Immature natural killer cell (primary cell): ENCODE results near the gene CPNE5. TPM values are rescaled to one million over a fixed set of nuclear protein-coding genes. Genes with fewer than 3 reads are reported as not detected.
A peak's percentile ranks its signal among the peaks of the same experiment; 100 is the strongest.
"Not testable (repeated sequence)": the region's sequence is repeated elsewhere in the genome, so short reads cannot be mapped to it uniquely, and the experiment has no call there.

Source experiments
- DNase-seq, 3 donors: peaks; one replicate each; pipeline ENCODE4 v3.0.0; 2022; ENCODE audit warnings: mixed read lengths in 1 of 3
- H3K27ac Mint-ChIP-seq, 6 donors: one replicate each; pipeline ENCODE4 v1.8.0; 2020; ENCODE audit warnings: mixed read lengths in 6 of 6, mild to moderate bottlenecking in 5 of 6, inconsistent platforms in 4 of 6, moderate library complexity in 3 of 6
- H3K27me3 Mint-ChIP-seq, 3 donors: one replicate each; pipeline ENCODE4 v1.8.0; 2020 to 2021; ENCODE audit warnings: low read depth in 3 of 3, mild to moderate bottlenecking in 3 of 3, mixed read lengths in 3 of 3, moderate library complexity in 3 of 3, inconsistent platforms in 1 of 3
- H3K36me3 Mint-ChIP-seq, 3 donors: one replicate each; pipeline ENCODE4 v1.8.0; 2020; ENCODE audit warnings: mixed read lengths in 3 of 3, inconsistent platforms in 2 of 3, mild to moderate bottlenecking in 2 of 3
- H3K4me1 Mint-ChIP-seq, 2 donors: one replicate each; pipeline ENCODE4 v1.8.0; 2020; ENCODE audit warnings: inconsistent platforms in 2 of 2, mild to moderate bottlenecking in 2 of 2, mixed read lengths in 2 of 2, moderate library complexity in 1 of 2
- H3K4me3 Mint-ChIP-seq, 5 donors: one replicate each; pipeline ENCODE4 v1.8.0; 2020; ENCODE audit warnings: mild to moderate bottlenecking in 5 of 5, mixed read lengths in 5 of 5, inconsistent platforms in 3 of 5, moderate library complexity in 3 of 5
- H3K9me3 Mint-ChIP-seq, 6 donors: one replicate each; pipeline ENCODE4 v1.8.0; 2020; ENCODE audit warnings: mild to moderate bottlenecking in 6 of 6, mixed read lengths in 6 of 6, inconsistent platforms in 4 of 6, moderate library complexity in 3 of 6
- polyA plus RNA-seq, 3 donors: library from polyadenylated mRNA; unstranded; fragments of 300-500 nt; fragmentation: Illumina TruSeq; gene quantifications; one replicate each; pipeline ENCODE4 v1.2.3, GENCODE V29; 2021

Gene CPNE5
- polyA plus RNA-seq, 3 donors from 2014 or later: 0.29 to 0.52 (median 0.49) TPM

DNA sequence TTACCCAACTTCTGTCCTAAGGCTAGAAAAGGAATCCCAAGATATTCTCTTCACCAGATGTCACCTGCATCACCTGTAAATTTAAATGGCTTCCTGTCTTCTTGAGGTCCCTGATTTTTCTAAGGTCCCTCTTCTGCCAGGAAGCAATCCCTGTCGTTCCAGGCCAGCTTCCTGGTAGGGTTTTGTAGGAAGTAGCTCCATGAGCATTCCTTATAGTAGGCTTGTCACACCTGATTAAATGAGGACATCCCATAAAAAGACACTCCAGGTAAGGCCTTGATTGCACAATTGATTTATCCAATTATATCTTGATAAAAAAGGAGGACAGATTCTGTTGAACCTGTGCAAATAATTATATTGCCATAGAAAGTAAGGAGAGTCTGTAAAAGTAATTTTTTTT lies 132.9 kb downstream of the CPNE5 start:
- no peak for DNase-seq
- H3K27me3 Mint-ChIP-seq: peaks cover 0 to 3% (median 0%) of the 10 kb centered on the region in 3 donors
- no peaks in the 10 kb centered on the region for H3K9me3 Mint-ChIP-seq
- no peak overlapping the region for H3K4me3 Mint-ChIP-seq
- H3K4me1 Mint-ChIP-seq: no peaks in the 10 kb centered on the region
- no peak overlapping the region for H3K27ac Mint-ChIP-seq
- no peaks in the 10 kb centered on the region for H3K36me3 Mint-ChIP-seq

DNA sequence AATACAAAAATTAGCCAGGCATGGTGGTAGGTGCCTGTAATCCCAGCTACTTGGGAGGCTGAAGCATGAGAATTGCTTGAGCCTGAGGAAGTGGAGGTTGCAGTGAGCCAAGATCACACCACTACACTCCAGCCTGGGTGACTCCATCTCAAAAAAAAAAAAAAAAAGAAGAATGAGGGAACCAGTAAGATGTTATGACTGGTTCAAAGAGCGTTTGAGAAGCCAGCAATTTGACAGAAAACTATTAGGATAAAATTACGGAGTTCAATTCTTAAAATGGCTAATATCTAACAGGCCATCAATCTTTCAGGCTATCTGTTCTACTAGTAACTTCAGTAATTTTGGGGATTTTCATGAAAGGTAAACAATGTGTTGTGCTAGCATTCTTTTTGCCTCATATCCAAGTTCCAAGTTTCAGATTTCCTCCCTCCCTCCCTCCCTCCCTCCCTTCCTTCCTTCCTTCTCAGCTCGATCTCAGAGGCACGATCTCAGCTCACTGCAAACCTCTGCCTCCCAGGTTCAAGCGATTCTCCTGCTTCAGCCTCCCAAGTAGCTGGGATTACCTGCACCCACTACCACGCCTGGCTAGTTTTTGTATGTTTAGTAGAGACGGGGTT lies 134.2 kb downstream of the CPNE5 start:
- H3K4me1 Mint-ChIP-seq, H3K4me3 Mint-ChIP-seq, H3K9me3 Mint-ChIP-seq, H3K36me3 Mint-ChIP-seq, DNase-seq, H3K27ac Mint-ChIP-seq, H3K27me3 Mint-ChIP-seq: not testable (repeated sequence)

DNA sequence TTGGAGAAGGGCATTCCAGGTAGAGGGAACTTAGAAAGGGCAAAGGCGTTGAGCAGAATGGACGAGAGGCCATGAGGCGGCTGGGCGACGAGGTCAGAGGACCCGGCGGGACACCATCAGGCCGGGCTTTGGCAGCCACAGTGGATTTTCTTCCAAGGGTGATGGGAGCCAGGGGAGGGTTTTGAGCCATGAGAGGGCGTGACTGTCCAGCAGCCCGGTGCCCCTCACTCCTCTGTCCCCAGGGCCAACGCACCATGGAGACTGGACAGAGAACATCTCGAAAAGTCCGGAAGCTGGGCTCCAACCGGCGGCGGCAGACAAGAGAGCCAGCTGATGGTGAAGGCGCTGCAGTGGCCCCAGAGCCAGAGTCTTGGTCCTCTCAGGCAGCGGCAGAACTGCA lies 135.3 kb downstream of the CPNE5 start:
- H3K4me3 Mint-ChIP-seq: no peak overlapping the region
- peaks cover 0 to 5% (median 0%) of the 10 kb centered on the region in 3 donors for H3K27me3 Mint-ChIP-seq
- no peaks in the 10 kb centered on the region for H3K36me3 Mint-ChIP-seq
- H3K27ac Mint-ChIP-seq: no peak overlapping the region
- no peak for DNase-seq
- no peaks in the 10 kb centered on the region for H3K9me3 Mint-ChIP-seq
- no peaks in the 10 kb centered on the region for H3K4me1 Mint-ChIP-seq

DNA sequence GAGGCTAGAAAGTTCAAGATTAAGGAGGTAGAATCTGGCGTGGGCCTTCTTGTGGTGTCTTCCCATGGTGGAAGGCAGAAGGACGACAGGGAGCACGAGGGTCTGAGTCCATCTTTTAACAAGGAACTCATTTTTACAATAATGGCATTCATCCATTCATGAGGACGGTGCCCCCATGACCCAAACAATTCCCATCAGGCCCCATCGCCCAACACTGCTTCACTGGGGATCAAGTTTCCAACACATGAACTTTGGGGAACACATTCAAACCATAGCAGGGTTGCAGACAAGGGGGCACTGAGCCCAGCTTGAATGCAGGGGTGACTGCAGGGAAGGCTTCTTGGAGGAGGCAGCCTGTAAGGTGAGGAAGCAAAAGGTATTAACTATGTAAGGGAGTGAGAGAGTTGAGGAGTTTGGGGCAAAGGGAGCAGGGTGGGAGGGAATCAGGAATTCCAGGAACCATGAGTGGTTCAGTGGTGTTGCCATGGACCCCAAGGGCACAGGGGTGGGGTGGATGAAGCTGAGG lies 136.1 kb downstream of the CPNE5 start:
- H3K36me3 Mint-ChIP-seq: peaks cover 0 to 5% (median 0%) of the 10 kb centered on the region in 3 donors
- H3K4me1 Mint-ChIP-seq: no peaks in the 10 kb centered on the region
- no peak for DNase-seq
- no peak overlapping the region for H3K4me3 Mint-ChIP-seq
- peaks cover 0 to 5% (median 0%) of the 10 kb centered on the region in 3 donors for H3K27me3 Mint-ChIP-seq
- no peaks in the 10 kb centered on the region for H3K9me3 Mint-ChIP-seq
- H3K27ac Mint-ChIP-seq: no peak overlapping the region

DNA sequence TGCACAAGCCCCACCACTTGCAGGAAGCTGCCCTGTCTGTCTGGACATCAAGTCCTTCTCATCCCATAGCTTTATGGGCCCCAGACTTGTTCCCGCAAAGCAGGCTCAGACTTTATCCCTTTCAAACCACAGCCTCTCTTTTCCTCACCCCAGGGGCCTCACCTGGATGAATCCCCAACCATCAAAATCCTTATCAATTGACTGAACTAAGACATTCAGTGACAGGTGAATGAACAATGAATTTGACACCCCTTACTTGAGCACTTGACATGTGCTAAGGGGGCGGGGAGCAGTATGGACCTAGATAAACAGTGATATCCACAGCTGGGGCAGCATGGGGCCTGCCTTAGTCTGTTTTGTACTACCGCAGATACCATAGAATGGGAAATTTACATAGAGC lies 136.6 kb downstream of the CPNE5 start:
- H3K27me3 Mint-ChIP-seq: peaks cover 0 to 4% (median 0%) of the 10 kb centered on the region in 3 donors
- H3K27ac Mint-ChIP-seq: no peak overlapping the region
- no peak overlapping the region for H3K4me3 Mint-ChIP-seq
- no peaks in the 10 kb centered on the region for H3K9me3 Mint-ChIP-seq
- no peaks in the 10 kb centered on the region for H3K4me1 Mint-ChIP-seq
- peaks cover 0 to 5% (median 0%) of the 10 kb centered on the region in 3 donors for H3K36me3 Mint-ChIP-seq
- no peak for DNase-seq

DNA sequence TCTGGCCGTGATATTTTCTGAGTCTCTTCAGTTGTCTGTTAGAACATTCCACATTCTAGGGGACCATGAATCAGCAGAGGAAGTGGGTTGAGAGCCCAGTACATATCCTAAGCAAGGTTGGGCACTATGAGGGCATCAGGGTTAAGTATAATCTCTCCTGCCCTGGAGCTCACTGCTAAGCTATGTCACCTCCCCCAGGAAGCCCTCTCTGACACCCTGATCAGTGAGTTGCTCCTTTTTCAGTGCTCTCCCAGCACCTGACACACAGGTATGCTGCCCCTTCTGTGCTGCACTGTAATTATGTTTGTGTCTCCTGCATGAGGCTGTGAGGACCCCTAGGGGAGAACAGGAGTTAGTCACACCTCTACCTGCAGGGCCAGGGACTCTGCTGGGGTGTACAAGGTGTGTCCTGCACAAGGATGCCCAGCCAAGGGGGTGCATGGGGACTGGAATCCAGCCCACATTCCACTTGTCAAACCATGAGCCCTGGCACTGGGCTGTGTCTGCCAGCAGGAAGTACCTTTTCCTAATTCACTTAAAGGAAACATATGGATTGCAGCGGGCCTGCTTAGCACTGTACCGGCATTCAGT lies 137.7 kb downstream of the CPNE5 start:
- Mint-ChIP-seq H3K27ac (no peak overlapping the region), H3K36me3 (peaks cover 0 to 5% (median 0%) of the 10 kb centered on the region in 3 donors), H3K9me3 (no peaks in the 10 kb centered on the region), H3K27me3 (peaks cover 0 to 3% (median 2%) of the 10 kb centered on the region in 3 donors), H3K4me3 (no peak overlapping the region), H3K4me1 (no peaks in the 10 kb centered on the region)
- DNase-seq: no peak

DNA sequence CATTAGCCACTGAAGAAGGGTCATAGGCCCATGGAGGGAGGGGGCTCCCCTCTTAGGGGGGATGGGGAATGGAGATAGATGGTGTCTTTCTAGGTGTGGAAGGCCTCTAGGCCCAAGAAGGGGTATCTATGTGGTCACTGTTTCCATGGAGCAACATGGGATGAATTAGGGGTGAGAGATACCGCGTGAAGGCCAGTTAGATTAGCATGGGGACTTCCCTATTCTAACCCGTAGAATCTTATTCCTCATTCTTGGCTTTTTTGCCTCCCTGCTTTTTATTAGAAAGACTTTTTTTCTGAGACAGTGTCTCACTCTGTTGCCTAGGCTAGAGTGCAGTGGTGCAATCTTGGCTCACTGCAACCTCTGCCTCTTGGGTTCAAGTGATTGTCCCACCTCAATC lies 138.4 kb downstream of the CPNE5 start:
- Mint-ChIP-seq H3K9me3 (no peaks in the 10 kb centered on the region), H3K4me3 (no peak overlapping the region), H3K27ac (peak overlapping the region in 1 of 6 donors; percentile 2), H3K4me1 (no peaks in the 10 kb centered on the region), H3K36me3 (peaks cover 0 to 5% (median 0%) of the 10 kb centered on the region in 3 donors), H3K27me3 (peaks cover 0 to 3% (median 2%) of the 10 kb centered on the region in 3 donors)
- no peak for DNase-seq

DNA sequence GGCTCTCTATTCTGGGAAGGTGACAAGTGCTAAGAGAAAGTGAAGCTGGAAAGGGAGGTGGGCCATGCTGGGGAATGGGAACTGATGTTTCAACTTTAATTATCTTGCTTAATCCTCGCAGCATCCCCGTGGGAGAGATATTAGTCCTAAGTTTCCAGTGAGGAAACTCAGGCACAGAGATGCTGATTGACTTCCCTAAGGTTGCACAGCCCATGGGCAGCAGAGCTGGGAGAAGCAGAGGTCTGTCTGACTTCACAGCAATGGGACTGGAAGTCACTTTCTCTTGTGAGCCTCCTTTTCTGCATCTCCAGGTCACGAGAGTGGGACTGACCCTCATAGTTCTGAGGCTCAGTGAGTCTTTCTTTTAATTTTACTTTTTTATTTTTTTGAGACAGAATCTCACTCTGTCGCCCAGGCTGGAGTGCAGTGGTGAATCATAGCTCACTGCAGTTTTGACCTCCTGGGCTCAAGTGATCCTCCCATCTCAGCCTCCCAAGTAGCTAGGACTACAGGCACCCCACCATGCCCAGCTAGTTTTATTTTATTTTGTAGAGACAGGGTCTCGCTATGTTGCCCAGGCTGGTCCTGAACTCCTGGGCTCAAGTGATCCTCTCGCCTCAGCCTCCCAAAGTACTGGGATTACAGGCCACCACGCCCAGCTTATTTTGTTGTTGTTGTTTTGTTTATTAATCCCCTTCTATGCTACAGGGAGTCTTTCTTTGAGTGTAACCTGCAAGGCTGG lies 139.0 kb downstream of the CPNE5 start:
- peaks cover 0 to 5% (median 0%) of the 10 kb centered on the region in 3 donors for H3K36me3 Mint-ChIP-seq
- no peak overlapping the region for H3K4me3 Mint-ChIP-seq
- peak overlapping the region in 1 of 6 donors; percentile 2 for H3K27ac Mint-ChIP-seq
- peaks cover 0 to 3% (median 2%) of the 10 kb centered on the region in 3 donors for H3K27me3 Mint-ChIP-seq
- DNase-seq: no peak
- no peaks in the 10 kb centered on the region for H3K9me3 Mint-ChIP-seq
- no peaks in the 10 kb centered on the region for H3K4me1 Mint-ChIP-seq

DNA sequence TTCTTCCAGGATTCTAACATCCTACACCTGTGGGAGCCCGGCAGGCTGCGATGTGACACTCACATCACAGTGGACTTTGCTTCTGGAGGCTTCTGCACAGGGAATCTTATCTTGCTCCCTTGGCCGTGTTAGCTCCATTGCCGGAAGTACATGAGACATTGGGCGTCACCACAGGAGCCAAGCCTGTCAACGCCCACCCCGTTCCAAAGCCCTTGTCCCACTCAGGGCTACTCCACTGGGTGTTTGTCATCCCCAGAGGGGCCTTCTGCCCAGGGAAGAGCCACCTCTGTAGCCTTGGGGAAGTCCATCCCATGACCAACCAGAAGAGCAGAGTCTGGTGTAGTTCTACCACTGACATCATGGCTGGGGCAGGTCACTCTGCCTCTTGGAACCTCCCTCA lies 139.9 kb downstream of the CPNE5 start:
- Mint-ChIP-seq H3K4me1 (no peaks in the 10 kb centered on the region), H3K36me3 (peaks cover 0 to 5% (median 0%) of the 10 kb centered on the region in 3 donors), H3K27me3 (peaks cover 0 to 3% (median 2%) of the 10 kb centered on the region in 3 donors), H3K4me3 (no peak overlapping the region), H3K9me3 (no peaks in the 10 kb centered on the region), H3K27ac (no peak overlapping the region)
- DNase-seq: no peak

DNA sequence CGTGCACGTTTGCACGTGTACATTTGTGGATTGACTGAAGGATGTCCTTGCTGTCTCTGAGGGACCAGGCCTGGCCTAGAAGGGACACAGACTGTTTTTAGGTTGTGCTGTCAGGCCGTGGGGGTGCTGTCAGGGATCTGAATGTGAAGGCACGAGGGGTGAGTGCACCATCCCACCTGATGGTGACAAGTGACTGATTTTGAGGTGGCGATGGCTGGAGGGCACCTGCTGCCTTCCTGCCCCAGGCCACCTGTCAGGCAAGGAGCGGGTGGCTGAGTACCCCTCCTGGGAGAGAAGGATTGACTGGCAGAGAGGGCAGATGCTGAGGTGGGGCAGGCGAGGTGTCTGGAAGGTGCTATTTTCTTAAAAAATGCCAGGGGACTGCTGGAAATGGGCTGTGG lies 140.4 kb downstream of the CPNE5 start:
- Mint-ChIP-seq H3K4me1 (no peaks in the 10 kb centered on the region), H3K4me3 (no peak overlapping the region), H3K36me3 (peaks cover 0 to 5% (median 0%) of the 10 kb centered on the region in 3 donors), H3K27me3 (peaks cover 0 to 3% (median 2%) of the 10 kb centered on the region in 3 donors), H3K9me3 (no peaks in the 10 kb centered on the region), H3K27ac (no peak overlapping the region)
- no peak for DNase-seq

DNA sequence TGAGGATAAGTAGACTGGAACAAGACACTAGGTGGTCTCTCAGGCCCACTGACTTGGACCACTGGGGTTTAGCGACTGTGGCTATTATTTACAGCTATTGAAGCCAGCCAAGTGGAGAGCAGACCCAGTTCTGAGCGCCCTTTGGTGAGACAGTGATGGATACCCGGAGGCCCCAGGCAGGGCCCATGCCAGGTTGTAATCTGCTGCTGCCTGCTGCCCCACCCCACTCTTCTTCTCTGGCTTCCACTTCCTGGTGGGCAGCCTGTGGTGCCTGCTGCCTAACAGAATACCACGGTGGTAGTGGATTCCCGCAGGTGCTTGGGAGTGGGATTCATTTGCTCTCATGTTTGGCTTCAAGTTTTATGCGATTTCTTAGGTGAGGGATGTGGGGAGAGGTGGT lies 141.0 kb downstream of the CPNE5 start:
- peaks cover 0 to 5% (median 2%) of the 10 kb centered on the region in 3 donors for H3K27me3 Mint-ChIP-seq
- H3K27ac Mint-ChIP-seq: no peak overlapping the region
- H3K4me1 Mint-ChIP-seq: peaks cover 4 to 6% of the 10 kb centered on the region in 2 donors
- DNase-seq: no peak
- no peaks in the 10 kb centered on the region for H3K9me3 Mint-ChIP-seq
- H3K4me3 Mint-ChIP-seq: no peak overlapping the region
- peaks cover 0 to 5% (median 0%) of the 10 kb centered on the region in 3 donors for H3K36me3 Mint-ChIP-seq

DNA sequence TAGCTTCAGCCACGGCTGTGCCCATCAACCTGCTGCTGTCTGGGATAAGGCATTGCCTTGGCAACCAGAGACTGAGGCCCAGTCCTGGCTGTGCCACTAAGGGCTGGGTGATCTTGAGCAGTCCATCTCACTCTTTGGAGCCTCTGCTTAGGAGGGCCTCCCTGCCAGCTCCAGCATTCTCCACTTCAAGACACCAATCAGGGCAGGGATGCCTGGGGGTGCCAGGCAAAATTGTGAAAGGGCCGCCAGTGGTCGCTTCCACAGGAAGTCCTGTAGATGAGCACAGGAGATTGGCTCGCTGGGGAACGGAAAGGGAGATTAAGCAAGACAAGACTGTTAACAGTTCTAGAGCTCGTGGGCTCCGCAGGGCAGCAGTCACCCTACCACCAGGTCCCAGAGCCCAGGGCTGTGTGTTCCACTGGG lies 141.8 kb downstream of the CPNE5 start, which contains the start of gene RAB44:
Gene RAB44, plus strand, starts transcription at position 346 of the 423 bp plus-strand sequence. CDS start 6,410 bp downstream, outside the sequence.
- H3K4me3 Mint-ChIP-seq: no peak within 1 kb of the TSS
- H3K27me3 Mint-ChIP-seq: peaks cover 0 to 5% (median 2%) of the 10 kb centered on the region in 3 donors
- H3K9me3 Mint-ChIP-seq: no peaks in the 10 kb centered on the region

DNA sequence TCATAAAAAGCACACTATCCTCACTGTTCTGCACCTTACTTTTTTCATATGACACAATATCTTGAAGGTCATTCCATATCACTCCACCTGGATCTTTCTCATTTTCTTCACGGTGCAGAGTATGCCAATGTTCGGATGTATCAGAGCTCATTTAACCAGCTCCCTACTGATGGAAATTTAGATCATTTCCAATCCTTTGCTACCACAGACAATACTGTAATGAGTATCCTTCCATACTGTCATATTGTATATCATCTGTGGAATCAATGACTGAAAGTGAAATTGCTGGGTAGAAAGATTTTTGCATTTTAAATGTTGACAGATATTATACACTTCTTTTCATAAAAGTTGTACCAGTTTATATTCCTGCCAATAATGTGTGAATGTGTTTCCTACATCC lies 143.8 kb downstream of the CPNE5 start:
- H3K27ac Mint-ChIP-seq: no peak overlapping the region
- H3K4me3 Mint-ChIP-seq: no peak overlapping the region
- H3K27me3 Mint-ChIP-seq: peaks cover 0 to 5% (median 0%) of the 10 kb centered on the region in 3 donors
- H3K36me3 Mint-ChIP-seq: peaks cover 0 to 5% (median 0%) of the 10 kb centered on the region in 3 donors
- no peak for DNase-seq
- H3K9me3 Mint-ChIP-seq: no peaks in the 10 kb centered on the region
- peaks cover 20 to 23% of the 10 kb centered on the region in 2 donors for H3K4me1 Mint-ChIP-seq

More for the DNA sequence above, 141.8 kb downstream of the CPNE5 start, which contains the start of gene RAB44:
- Mint-ChIP-seq H3K27ac (peak within 1 kb of the TSS in 1 of 6 donors; percentile 23), H3K36me3 (peaks cover 0 to 5% (median 0%) of the 10 kb centered on the region in 3 donors), H3K4me1 (peaks cover 11% of the 10 kb centered on the region in 2 donors)
- DNase-seq: no peak

DNA sequence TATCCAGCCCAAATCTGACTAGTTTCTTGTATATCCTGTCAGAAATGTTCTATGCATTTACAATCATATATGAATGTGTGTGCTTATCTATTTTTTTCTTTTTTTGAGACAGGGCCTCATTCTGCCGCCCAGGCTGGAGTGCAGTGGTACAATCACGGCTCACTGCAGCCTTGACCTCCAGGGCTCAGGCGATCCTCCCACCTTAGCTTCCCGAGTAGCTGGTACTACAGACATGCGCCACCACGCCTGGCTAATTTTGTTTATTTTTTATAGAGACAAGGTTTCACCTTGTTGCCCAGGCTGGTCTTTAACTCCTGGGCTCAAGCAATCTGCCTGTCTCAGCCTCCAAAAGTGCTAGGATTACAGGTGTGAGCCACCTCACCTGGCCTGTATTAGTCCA lies 144.6 kb downstream of the CPNE5 start:
- Mint-ChIP-seq H3K9me3 (no peaks in the 10 kb centered on the region), H3K36me3 (peaks cover 0 to 5% (median 0%) of the 10 kb centered on the region in 3 donors), H3K27ac (no peak overlapping the region), H3K4me3 (no peak overlapping the region), H3K4me1 (peaks cover 20 to 23% of the 10 kb centered on the region in 2 donors), H3K27me3 (peaks cover 0 to 5% (median 0%) of the 10 kb centered on the region in 3 donors)
- no peak for DNase-seq
